Activated naive CD4-positive, alpha-beta T cell treated with anti-CD3 and anti-CD28 coated beads, Interleukin-2, amount 10 ng/mL, durations not matched to agents 7 days and 5 days (primary cell): ENCODE data around the gene TBX4.

Source experiments
- CTCF ChIA-PET: fragments of 350-600 bp; sonication (Branson Sonifier 250); formaldehyde crosslinking; loops from one replicate; lab custom pipeline; 2021; ENCODE audit warnings: antibody characterized with exemption; lab: Charles Lee
- DNase-seq: peaks from one replicate; pipeline ENCODE4 v3.0.0-alpha.2; 2020
- H3K27ac Mint-ChIP-seq: one replicate; pipeline ENCODE4 v1.8.0; 2021; ENCODE audit warnings: mild to moderate bottlenecking, moderate library complexity, mixed read lengths
- H3K27me3 Mint-ChIP-seq: one replicate; pipeline ENCODE4 v1.8.0; 2021; ENCODE audit warnings: mild to moderate bottlenecking, mixed read lengths
- H3K36me3 Mint-ChIP-seq: one replicate; pipeline ENCODE4 v1.8.0; 2021; ENCODE audit warnings: mixed read lengths
- H3K4me1 Mint-ChIP-seq: one replicate; pipeline ENCODE4 v1.8.0; 2021; ENCODE audit warnings: mixed read lengths
- H3K4me3 Mint-ChIP-seq: one replicate; pipeline ENCODE4 v1.8.0; 2021; ENCODE audit warnings: mild to moderate bottlenecking, moderate library complexity, mixed read lengths
- H3K9me3 Mint-ChIP-seq: one replicate; pipeline ENCODE4 v1.8.0; 2021; ENCODE audit warnings: mixed read lengths

TBX4 gene

DNA sequence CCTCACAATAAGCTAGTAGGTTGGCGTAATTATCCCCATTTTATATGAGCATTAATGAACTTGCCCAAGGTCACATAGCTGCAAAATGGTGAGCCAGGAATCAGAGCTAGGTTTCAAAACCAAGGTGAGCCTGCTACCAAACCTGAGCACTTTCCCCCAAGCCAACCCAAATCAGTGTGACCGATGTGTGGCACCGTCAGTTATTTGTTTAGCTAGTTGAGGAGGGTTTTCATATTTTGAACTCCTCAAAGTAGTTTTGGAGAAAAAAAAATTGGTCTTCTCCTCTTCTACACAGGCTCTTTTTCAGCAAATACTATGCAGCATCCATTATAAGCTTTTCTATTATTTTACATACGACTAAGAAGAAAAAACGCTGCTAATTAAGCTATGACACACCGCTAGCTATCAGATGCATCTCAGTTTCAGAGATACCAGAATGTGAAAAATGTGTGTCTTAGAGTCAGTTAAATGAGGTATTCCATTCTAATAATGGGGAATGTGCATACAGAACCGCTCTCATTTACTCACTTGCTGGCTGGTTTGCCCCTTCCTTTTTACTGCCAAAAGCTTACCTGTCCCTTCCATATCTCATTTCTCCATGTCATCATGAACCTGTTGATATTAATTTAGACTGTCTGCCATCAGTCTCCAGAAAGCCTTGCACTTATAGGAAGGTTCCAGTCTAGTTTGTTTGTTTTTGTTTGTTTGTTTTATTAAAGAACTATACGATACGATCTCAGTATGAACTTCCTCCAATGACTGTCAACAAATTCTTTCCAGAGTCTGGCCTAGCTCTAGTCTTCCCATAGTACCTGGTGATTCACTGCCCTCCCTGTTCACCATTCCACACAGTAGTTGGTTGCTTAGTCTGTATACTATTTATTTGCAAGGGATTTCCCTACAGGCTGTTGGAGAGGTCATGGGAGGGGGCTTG is 2.2 kb upstream of the TBX4 start:
- H3K27me3 Mint-ChIP-seq = peaks cover 76% of the 10 kb centered on the region
- peaks cover 6% of the 10 kb centered on the region for H3K4me1 Mint-ChIP-seq
- H3K9me3 Mint-ChIP-seq = no peaks in the 10 kb centered on the region
- H3K27ac Mint-ChIP-seq = no peak overlapping the region
- CTCF ChIA-PET = interaction anchor here (1.0 to 1.6 kb wide), 3 partner anchors 34 to 41 kb away, joined by 3 to 8 read pairs (median 4); no protein-coding TSS in a partner anchor
- H3K36me3 Mint-ChIP-seq = no peaks in the 10 kb centered on the region
- no peak for DNase-seq
- H3K4me3 Mint-ChIP-seq = no peak overlapping the region

DNA sequence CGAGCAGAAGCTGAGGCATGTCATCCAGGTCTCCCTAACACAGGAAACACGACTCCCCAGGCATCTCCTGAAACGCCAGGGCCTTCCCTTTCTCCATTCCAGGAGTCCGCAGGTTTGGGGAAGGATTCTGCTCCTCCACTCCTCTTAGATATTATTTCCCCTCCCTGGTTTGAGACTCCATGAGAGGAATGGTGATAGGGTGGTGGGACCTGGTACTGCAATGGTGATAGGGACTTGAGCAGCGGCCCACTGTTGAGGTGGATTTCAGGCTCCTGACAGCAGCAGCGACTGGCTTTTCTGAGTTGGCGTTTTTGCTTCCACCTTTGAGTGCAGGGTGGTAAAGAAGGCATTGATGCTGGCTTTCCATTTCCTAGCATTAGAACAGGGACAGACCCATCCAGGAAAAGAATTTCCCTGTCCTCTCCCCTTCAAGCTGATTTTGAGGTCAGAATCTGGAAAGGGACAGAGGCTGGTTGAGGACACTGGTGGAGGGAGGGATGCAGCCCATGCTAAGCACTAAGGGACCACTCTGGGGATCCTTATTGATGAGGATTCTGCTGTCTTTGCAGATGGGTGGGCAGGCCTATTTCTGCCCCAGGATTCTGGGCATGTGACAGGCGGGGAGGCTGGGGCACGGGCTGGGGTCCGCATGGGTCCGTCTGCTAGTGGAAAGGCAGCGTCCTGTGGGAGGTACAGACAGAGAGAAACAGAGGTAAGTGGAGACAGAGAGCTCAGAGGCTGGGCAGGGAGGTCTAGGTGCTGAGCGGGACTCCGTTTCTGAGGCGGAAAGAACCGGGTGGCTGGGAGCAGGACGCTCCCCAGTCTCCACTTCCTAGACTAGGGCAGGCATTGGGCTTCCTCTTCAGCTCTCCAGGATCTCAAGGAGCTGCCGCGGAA is 1.3 kb upstream of the TBX4 start:
- no peaks in the 10 kb centered on the region for H3K9me3 Mint-ChIP-seq
- no peak for DNase-seq
- peaks cover 2% of the 10 kb centered on the region for H3K36me3 Mint-ChIP-seq
- CTCF ChIA-PET = interaction anchor here (1.0 to 1.6 kb wide), 3 partner anchors 39 to 41 kb away, joined by 3 to 8 read pairs (median 3); no protein-coding TSS in a partner anchor
- H3K27ac Mint-ChIP-seq = no peak overlapping the region
- peaks cover 9% of the 10 kb centered on the region for H3K4me1 Mint-ChIP-seq
- H3K27me3 Mint-ChIP-seq = peaks cover 76% of the 10 kb centered on the region
- H3K4me3 Mint-ChIP-seq = no peak overlapping the region

GRCh38 chr17:61451538-61452300 is 503 bp upstream of the TBX4 start:
- H3K27ac Mint-ChIP-seq = no peak overlapping the region
- peaks cover 2% of the 10 kb centered on the region for H3K36me3 Mint-ChIP-seq
- no peaks in the 10 kb centered on the region for H3K9me3 Mint-ChIP-seq
- no peak overlapping the region for H3K4me3 Mint-ChIP-seq
- peaks cover 84% of the 10 kb centered on the region for H3K27me3 Mint-ChIP-seq
- H3K4me1 Mint-ChIP-seq = peaks cover 9% of the 10 kb centered on the region
- CTCF ChIA-PET = interaction anchor here (1.0 kb wide), 1 partner anchor 40 kb away, joined by 3 read pairs; no protein-coding TSS in a partner anchor
- no peak for DNase-seq

- H3K27ac Mint-ChIP-seq = peak overlapping the region; percentile 6
- peaks cover 16% of the 10 kb centered on the region for H3K4me1 Mint-ChIP-seq
- CTCF ChIA-PET = no interaction called here
These were observed 1.6 kb downstream of the TBX4 start for GRCh38 chr17:61453566-61454380.

DNA sequence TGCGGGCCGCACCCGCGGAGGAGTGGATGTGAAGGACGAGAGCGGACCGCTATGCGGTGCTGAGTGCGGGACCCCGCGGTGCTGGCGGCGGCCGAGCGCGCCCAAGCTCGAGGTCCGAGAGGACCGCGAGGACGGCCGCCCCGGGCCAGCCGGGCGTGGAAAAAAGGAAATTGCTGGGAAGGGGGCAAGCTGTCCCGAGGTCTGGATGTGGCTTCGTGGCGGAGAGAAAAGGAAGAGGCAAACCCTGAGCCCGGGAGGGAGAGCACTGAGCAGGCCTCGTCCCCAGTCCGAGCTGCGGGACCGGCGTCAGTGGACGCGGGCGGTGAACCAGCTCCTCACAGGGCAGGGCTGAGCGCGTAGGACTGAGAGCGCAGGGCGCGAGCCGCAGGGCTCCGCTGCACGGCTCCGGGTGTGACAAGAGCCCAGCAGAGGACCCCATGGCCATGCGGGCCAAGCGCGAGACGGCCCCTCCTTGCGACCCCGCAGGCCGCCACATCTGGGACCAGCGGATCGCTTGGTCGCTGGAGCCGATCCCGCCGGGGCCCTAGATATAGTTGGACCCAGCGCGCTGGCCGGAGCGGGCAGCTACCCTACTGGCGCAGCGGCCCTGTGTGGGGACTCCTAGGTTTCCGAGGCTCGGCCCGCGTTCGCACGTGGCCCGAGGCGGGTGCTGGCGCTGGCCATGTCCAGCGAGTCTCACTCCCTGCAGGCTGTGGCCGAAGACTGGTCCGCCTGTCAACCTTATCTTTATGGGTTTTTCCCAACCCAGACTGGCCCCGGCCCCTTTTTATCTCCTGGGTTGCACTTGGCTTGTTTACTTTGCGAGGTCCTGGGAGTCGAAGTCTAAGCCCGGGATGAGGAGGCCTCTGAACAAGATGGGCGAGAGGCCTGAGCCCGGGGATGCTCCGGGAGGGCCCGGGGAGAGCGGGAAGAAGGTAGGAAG is 2.4 kb downstream of the TBX4 start:
- DNase-seq = no peak
- H3K4me3 Mint-ChIP-seq = no peak overlapping the region
- peaks cover 90% of the 10 kb centered on the region for H3K27me3 Mint-ChIP-seq
- H3K4me1 Mint-ChIP-seq = peaks cover 16% of the 10 kb centered on the region
- no peaks in the 10 kb centered on the region for H3K9me3 Mint-ChIP-seq
- H3K36me3 Mint-ChIP-seq = peaks cover 4% of the 10 kb centered on the region
- H3K27ac Mint-ChIP-seq = no peak overlapping the region
- CTCF ChIA-PET = interaction anchor here (1.6 kb wide), 1 partner anchor 42 kb away, joined by 6 read pairs; no protein-coding TSS in a partner anchor

More at GRCh38 chr17:61453566-61454380, 1.6 kb downstream of the TBX4 start:
- no peak for DNase-seq
- H3K27me3 Mint-ChIP-seq = peaks cover 86% of the 10 kb centered on the region
- H3K4me3 Mint-ChIP-seq = no peak overlapping the region
- no peaks in the 10 kb centered on the region for H3K9me3 Mint-ChIP-seq
- peaks cover 4% of the 10 kb centered on the region for H3K36me3 Mint-ChIP-seq

- no peak for DNase-seq
- H3K27me3 Mint-ChIP-seq = peaks cover 93% of the 10 kb centered on the region
- no peak overlapping the region for H3K27ac Mint-ChIP-seq
- CTCF ChIA-PET = interaction anchor here (1.6 kb wide), 1 partner anchor 43 kb away, joined by 6 read pairs; no protein-coding TSS in a partner anchor
- H3K9me3 Mint-ChIP-seq = no peaks in the 10 kb centered on the region
- peaks cover 17% of the 10 kb centered on the region for H3K4me1 Mint-ChIP-seq
- peaks cover 4% of the 10 kb centered on the region for H3K36me3 Mint-ChIP-seq
- no peak overlapping the region for H3K4me3 Mint-ChIP-seq
These were observed 3.3 kb downstream of the TBX4 start for GRCh38 chr17:61455324-61456060.

- no peak overlapping the region for H3K4me3 Mint-ChIP-seq
- no peak for DNase-seq
- no peaks in the 10 kb centered on the region for H3K9me3 Mint-ChIP-seq
- peaks cover 4% of the 10 kb centered on the region for H3K36me3 Mint-ChIP-seq
- H3K27me3 Mint-ChIP-seq = peaks cover 93% of the 10 kb centered on the region
- no peak overlapping the region for H3K27ac Mint-ChIP-seq
- H3K4me1 Mint-ChIP-seq = peaks cover 24% of the 10 kb centered on the region
- CTCF ChIA-PET = interaction anchor here (1.6 kb wide), 1 partner anchor 44 kb away, joined by 6 read pairs; no protein-coding TSS in a partner anchor
These were observed 3.9 kb downstream of the TBX4 start for GRCh38 chr17:61456061-61456681.

GRCh38 chr17:61456688-61457225 is 4.5 kb downstream of the TBX4 start:
- Mint-ChIP-seq H3K36me3 (peaks cover 4% of the 10 kb centered on the region), H3K9me3 (no peaks in the 10 kb centered on the region), H3K27ac (no peak overlapping the region), H3K4me3 (no peak overlapping the region), H3K4me1 (peaks cover 29% of the 10 kb centered on the region), H3K27me3 (peaks cover 93% of the 10 kb centered on the region)
- DNase-seq = no peak
- CTCF ChIA-PET = no interaction called here

- CTCF ChIA-PET = no interaction called here
- no peak overlapping the region for H3K27ac Mint-ChIP-seq
- peak overlapping the region; percentile 37 for H3K4me3 Mint-ChIP-seq
- H3K27me3 Mint-ChIP-seq = peaks cover 93% of the 10 kb centered on the region
- peaks cover 4% of the 10 kb centered on the region for H3K36me3 Mint-ChIP-seq
- peaks cover 34% of the 10 kb centered on the region for H3K4me1 Mint-ChIP-seq
- no peak for DNase-seq
- no peaks in the 10 kb centered on the region for H3K9me3 Mint-ChIP-seq
These were observed 5.2 kb downstream of the TBX4 start for GRCh38 chr17:61457226-61457983.

GRCh38 chr17:61458000-61458399 is 5.8 kb downstream of the TBX4 start:
- DNase-seq = no peak
- Mint-ChIP-seq H3K4me1 (peaks cover 34% of the 10 kb centered on the region), H3K27ac (no peak overlapping the region), H3K9me3 (no peaks in the 10 kb centered on the region), H3K27me3 (peaks cover 93% of the 10 kb centered on the region), H3K4me3 (no peak overlapping the region), H3K36me3 (peaks cover 4% of the 10 kb centered on the region)
- CTCF ChIA-PET = no interaction called here
